Esophagus muscularis mucosa (tissue), 4 donors: Measurements from ENCODE around the gene ABI1. TPM values are rescaled to one million over a fixed set of nuclear protein-coding genes. Genes with fewer than 3 reads are reported as not detected.

Source experiments
- DNase-seq: peaks from one replicate; pipeline ENCODE4 v3.0.0-alpha.2; 2017; ENCODE audit errors: extremely low spot score
- H3K27ac ChIP-seq, 4 donors: fragments of 200-600 bp; sonication (generic); replicated peaks in 1 of 4; 1 replicate in 3 of 4; 2 replicates in 1 of 4; pipeline ENCODE4 v1.5.1; 2016 to 2019; ENCODE audit warnings: mild to moderate bottlenecking in 1 of 4
- H3K27me3 ChIP-seq, 4 donors: fragments of 200-600 bp; sonication (generic); one replicate each; pipeline versions ENCODE4 v1.5.1 to v1.6.0; 2016 to 2019
- H3K36me3 ChIP-seq, 4 donors: fragments of 200-600 bp; sonication (generic); one replicate each; pipeline ENCODE4 v1.5.1; 2016 to 2019
- H3K4me1 ChIP-seq, 4 donors: fragments of 200-600 bp; sonication (generic); one replicate each; pipeline ENCODE4 v1.5.1; 2016 to 2019
- H3K4me3 ChIP-seq, 4 donors: fragments of 200-600 bp; sonication (generic); 1 replicate in 2 of 4; 2 replicates in 2 of 4; pipeline ENCODE4 v1.5.1; 2016 to 2019; ENCODE audit warnings: mild to moderate bottlenecking in 4 of 4, moderate library complexity in 1 of 4
- H3K9me3 ChIP-seq, 4 donors: fragments of 200-600 bp; sonication (generic); 1 replicate in 3 of 4; 2 replicates in 1 of 4; pipeline ENCODE4 v1.5.1; 2016 to 2019
- EP300 ChIP-seq: sonication (generic); formaldehyde crosslinking; IDR thresholded peaks from one replicate; pipeline ENCODE4 v1.6.1; 2017; ENCODE audit warnings: antibody characterized with exemption
- POLR2A ChIP-seq: fragments of 450-650 bp; IDR thresholded peaks from one replicate; pipeline ENCODE4 v1.6.1; 2017; ENCODE audit warnings: antibody characterized with exemption, moderate library complexity, mild to moderate bottlenecking, low read depth
- POLR2AphosphoS5 ChIP-seq, 2 donors: sonication (generic); formaldehyde crosslinking; IDR thresholded peaks; one replicate each; pipeline ENCODE4 v1.6.1; 2017; ENCODE audit warnings: antibody characterized with exemption in 2 of 2
- WGBS: methylation state at CpG from one replicate; pipeline ENCODE4 v1.1.5; 2018; 5-methylcytosine and 5-hydroxymethylcytosine counted together
- intact Hi-C: fragments of 100-400 bp; cut with DNase I; formaldehyde crosslinking; loops from one replicate; pipeline ENCODE4 v1.15.1; 2023
- total RNA-seq, 4 donors: library from RNA; depleted of rRNA; stranded (reverse); fragments of >200 nt; gene quantifications; one replicate each; pipeline versions ENCODE4 v1.1.0 to v1.2.1, GENCODE V29; 2016
- TF ChIP-seq, protein P1 (sequence below), 3 experiments: fragments of 200-600 bp in 2 of 3; fragments of 450-650 bp in 1 of 3; sonication (generic) in 2 of 3; IDR thresholded peaks; one replicate each; pipeline ENCODE4 v1.5.1; 2017 to 2019; ENCODE audit warnings: antibody characterized with exemption in 3 of 3, mild to moderate bottlenecking in 2 of 3, moderate library complexity in 1 of 3

The ABI1 gene
- total RNA-seq, 4 donors from 2014 or later, result 37.4 to 57.7 (median 43.5) TPM

DNA sequence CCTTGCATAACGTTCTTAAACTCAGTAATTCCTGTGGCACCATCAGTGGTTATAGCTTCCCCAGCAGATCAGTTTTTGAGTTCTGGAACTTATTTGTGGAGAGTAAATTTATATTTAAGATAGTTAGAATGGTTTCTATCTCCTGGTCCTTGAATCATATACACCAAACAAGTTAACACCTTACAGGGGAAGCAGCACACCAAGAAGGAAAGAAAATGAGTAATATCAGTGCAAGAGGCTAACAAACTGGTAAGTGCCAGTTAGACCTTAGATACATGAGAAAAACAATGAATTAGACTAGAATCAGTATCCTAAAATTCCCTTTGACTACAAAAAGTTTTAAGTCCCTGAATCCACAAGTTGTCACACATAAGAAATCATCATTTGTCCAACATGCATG lies 54.2 kb downstream of the ABI1 start:
- no peak overlapping the region for H3K4me3 ChIP-seq
- no peaks in the 10 kb centered on the region for H3K36me3 ChIP-seq
- DNase-seq, result no peak
- WGBS, result 92% methylated on average over 1 of the region's 1 CpG
- no peaks in the 10 kb centered on the region for H3K9me3 ChIP-seq
- TF ChIP-seq POLR2A (no peak), EP300 (no peak), POLR2AphosphoS5 (IDR thresholded peaks at IDR 0.05) (no peak)
- TF ChIP-seq, protein P1, sequence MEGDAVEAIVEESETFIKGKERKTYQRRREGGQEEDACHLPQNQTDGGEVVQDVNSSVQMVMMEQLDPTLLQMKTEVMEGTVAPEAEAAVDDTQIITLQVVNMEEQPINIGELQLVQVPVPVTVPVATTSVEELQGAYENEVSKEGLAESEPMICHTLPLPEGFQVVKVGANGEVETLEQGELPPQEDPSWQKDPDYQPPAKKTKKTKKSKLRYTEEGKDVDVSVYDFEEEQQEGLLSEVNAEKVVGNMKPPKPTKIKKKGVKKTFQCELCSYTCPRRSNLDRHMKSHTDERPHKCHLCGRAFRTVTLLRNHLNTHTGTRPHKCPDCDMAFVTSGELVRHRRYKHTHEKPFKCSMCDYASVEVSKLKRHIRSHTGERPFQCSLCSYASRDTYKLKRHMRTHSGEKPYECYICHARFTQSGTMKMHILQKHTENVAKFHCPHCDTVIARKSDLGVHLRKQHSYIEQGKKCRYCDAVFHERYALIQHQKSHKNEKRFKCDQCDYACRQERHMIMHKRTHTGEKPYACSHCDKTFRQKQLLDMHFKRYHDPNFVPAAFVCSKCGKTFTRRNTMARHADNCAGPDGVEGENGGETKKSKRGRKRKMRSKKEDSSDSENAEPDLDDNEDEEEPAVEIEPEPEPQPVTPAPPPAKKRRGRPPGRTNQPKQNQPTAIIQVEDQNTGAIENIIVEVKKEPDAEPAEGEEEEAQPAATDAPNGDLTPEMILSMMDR (IDR thresholded peaks at IDR 0.05), result no peak
- intact Hi-C loops, result no loop called here
- H3K4me1 ChIP-seq, result peaks cover 19 to 55% (median 46%) of the 10 kb centered on the region in 4 donors
- no peak overlapping the region for H3K27ac ChIP-seq
- no peaks in the 10 kb centered on the region for H3K27me3 ChIP-seq

DNA sequence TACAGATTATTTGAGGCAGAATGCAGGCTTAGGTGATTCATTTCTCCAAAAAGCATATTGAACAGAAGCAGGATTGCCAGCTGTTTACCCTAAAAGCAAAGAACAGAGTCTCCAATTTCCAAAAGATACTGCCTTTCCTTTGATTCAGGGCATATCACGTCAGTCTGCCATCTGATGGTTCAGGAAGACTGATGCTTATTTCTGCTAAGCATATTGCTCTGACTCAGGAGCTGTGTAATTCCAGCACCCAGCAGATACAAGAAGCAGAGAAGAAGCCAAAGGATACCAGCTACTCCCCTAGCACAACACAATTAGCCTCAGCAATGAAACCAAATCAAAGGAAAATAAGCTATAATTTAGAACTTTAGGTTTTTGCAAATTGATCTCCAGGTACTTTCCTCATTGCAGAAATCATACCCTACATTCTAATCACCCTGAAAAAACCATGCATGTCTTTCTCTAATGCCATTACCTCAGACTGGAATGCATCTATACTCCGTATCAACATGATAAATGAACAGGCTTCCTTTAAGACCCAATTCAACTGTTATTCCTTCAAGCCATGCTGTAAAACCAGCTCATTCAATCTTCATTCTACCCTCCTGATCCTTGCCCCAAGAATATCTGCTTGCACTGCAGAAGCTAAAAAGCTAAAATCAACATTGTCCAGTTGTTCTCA lies 55.1 kb downstream of the ABI1 start:
- Histone ChIP-seq H3K27me3 (no peaks in the 10 kb centered on the region), H3K4me1 (peaks cover 19 to 55% (median 49%) of the 10 kb centered on the region in 4 donors), H3K36me3 (no peaks in the 10 kb centered on the region), H3K9me3 (no peaks in the 10 kb centered on the region), H3K4me3 (no peak overlapping the region), H3K27ac (no peak overlapping the region)
- intact Hi-C loops, result no loop called here
- WGBS, result 68% methylated on average over 2 of the region's 2 CpGs
- TF ChIP-seq, protein P1 (IDR thresholded peaks at IDR 0.05), result no peak
- TF ChIP-seq POLR2A (no peak), EP300 (no peak), POLR2AphosphoS5 (IDR thresholded peaks at IDR 0.05) (no peak)
- no peak for DNase-seq

DNA sequence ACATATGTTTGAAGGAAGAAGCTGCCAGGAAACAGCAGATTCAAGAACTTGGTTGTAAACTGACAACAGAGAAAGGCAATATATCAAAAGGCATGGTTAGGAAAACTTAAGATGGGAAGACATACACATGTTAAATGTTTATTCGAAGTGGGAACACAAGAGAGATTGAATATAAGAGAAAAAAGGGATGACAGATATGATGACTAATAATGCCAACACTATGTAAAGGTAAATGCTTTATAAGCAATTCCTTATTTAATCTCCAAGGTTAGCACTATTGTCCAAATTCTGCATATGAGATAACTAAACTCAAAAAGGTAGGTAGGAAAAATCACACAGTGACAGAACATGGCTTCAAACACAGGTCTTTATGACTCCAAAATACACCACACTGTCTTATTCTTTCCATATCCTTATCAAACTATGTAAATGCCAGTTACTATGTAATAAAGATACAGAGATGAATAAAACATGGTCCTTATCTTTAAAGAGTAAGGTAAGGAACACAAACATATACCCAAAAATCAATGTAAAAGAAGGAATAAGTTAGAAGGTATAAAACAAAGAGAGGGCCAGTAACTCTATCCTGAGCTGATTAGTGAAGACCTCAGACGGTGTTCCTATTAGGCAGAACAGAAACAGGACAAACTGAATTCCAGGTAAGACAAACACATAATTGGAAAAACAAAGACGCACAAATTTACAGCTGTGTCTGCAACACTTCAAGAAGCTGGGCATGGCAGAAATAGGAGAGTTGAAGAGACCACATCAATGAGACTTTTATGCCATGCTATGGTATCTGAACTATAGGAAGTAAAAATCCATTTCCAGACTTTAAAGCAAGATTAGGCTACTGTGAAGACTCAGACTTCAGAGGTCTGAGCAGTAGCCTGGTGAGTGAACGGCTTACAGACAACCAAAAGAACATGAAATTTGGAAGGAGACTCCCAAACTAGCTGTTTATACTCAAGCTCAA lies 56.1 kb downstream of the ABI1 start:
- TF ChIP-seq POLR2A, result no peak
- TF ChIP-seq, protein P1 (IDR thresholded peaks at IDR 0.05), result no peak
- no peak for TF ChIP-seq POLR2AphosphoS5 (IDR thresholded peaks at IDR 0.05)
- no peak for TF ChIP-seq EP300
- H3K9me3 ChIP-seq, result no peaks in the 10 kb centered on the region
- intact Hi-C loops, result no loop called here
- H3K27ac ChIP-seq, result no peak overlapping the region
- H3K4me1 ChIP-seq, result peaks cover 19 to 54% (median 48%) of the 10 kb centered on the region in 4 donors
- no peak overlapping the region for H3K4me3 ChIP-seq
- DNase-seq, result no peak
- H3K27me3 ChIP-seq, result no peaks in the 10 kb centered on the region
- 72% methylated on average over 4 of the region's 4 CpGs for WGBS
- no peaks in the 10 kb centered on the region for H3K36me3 ChIP-seq

DNA sequence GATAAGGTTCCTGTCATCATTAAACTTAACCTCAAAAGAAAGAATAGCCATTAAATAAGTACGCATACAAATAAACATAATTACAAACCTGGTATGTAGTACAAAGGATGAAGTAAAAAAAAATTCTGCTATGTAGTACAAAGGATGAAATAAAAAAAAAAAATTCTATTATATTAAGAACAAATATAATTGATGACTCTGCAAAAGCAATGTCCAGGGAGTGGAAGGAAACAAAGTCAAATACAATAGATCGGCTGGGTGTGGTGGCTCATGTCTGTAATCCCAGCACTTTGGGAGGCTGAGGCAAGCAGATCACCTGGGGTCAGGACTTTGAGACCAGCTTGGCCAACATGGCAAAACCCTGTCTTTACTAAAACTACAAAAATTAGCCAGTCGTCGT lies 56.9 kb downstream of the ABI1 start:
- Histone ChIP-seq H3K9me3 (no peaks in the 10 kb centered on the region), H3K36me3 (no peaks in the 10 kb centered on the region), H3K27ac (no peak overlapping the region), H3K4me1 (peaks cover 23 to 61% (median 51%) of the 10 kb centered on the region in 4 donors), H3K4me3 (no peak overlapping the region), H3K27me3 (no peaks in the 10 kb centered on the region)
- intact Hi-C loops, result no loop called here
- WGBS, result 95% methylated on average over 4 of the region's 4 CpGs
- TF ChIP-seq, protein P1 (IDR thresholded peaks at IDR 0.05), result no peak
- TF ChIP-seq POLR2A (no peak), EP300 (no peak), POLR2AphosphoS5 (IDR thresholded peaks at IDR 0.05) (no peak)
- DNase-seq, result no peak
